NCI-H345 treated with DMSO at 0.1 percent for 48 hours (cell line): ENCODE data around the gene SNRPN.
"Not testable (repeated sequence)": the region's sequence is repeated elsewhere in the genome, so short reads cannot be mapped to it uniquely, and the experiment has no call there.

Experiments used
- DNase-seq: peaks from one replicate; lab custom pipeline; 2025; ENCODE audit not compliant: unreplicated experiment; lab: John Stamatoyannopoulos, UW

The SNRPN gene

GRCh38 chr15:24954783-24955530, at the start of gene SNRPN, which contains the start of gene SNURF:
Gene SNRPN, plus strand, starts transcription at chr15:24954987. Its CDS starts 19,467 bp downstream, at chr15:24974454.
Gene SNURF, plus strand, starts transcription at chr15:24954987. Its CDS starts 62 bp downstream, at chr15:24955049.
- DNase-seq, result no peak

GRCh38 chr15:24916305-24917009, 38.3 kb upstream of the SNRPN start:
- DNase-seq, result no peak

GRCh38 chr15:24917431-24917830, 37.4 kb upstream of the SNRPN start:
- DNase-seq, result no peak

- no peak for DNase-seq
Measured at GRCh38 chr15:24919446-24919845, 35.3 kb upstream of the SNRPN start.

- not testable (repeated sequence) for DNase-seq
Measured at GRCh38 chr15:24922781-24923180, 32.0 kb upstream of the SNRPN start.

- DNase-seq, result no peak
Measured at GRCh38 chr15:24924153-24924552, 30.6 kb upstream of the SNRPN start.

GRCh38 chr15:24924621-24925020, 30.2 kb upstream of the SNRPN start:
- DNase-seq, result no peak

GRCh38 chr15:24931874-24932732, 22.7 kb upstream of the SNRPN start:
- not testable (repeated sequence) for DNase-seq

GRCh38 chr15:24933716-24934115, 21.1 kb upstream of the SNRPN start:
- no peak for DNase-seq

- DNase-seq, result not testable (repeated sequence)
Measured at GRCh38 chr15:24938224-24938623, 16.6 kb upstream of the SNRPN start.

GRCh38 chr15:24940236-24940635, 14.6 kb upstream of the SNRPN start:
- no peak for DNase-seq

GRCh38 chr15:24943361-24943760, 11.4 kb upstream of the SNRPN start:
- DNase-seq, result no peak

GRCh38 chr15:24944954-24945353, 9.8 kb upstream of the SNRPN start:
- DNase-seq, result no peak

- no peak for DNase-seq
Measured at GRCh38 chr15:24945711-24946110, 9.1 kb upstream of the SNRPN start.

GRCh38 chr15:24948495-24948894, 6.3 kb upstream of the SNRPN start:
- DNase-seq, result no peak

GRCh38 chr15:24955531-24955921, 739 bp downstream of the SNRPN start:
- DNase-seq, result no peak

GRCh38 chr15:24956111-24956838, 1.5 kb downstream of the SNRPN start:
- DNase-seq, result no peak

- no peak for DNase-seq
Measured at GRCh38 chr15:24957691-24958090, 2.9 kb downstream of the SNRPN start.

- no peak for DNase-seq
Measured at GRCh38 chr15:24961967-24962366, 7.2 kb downstream of the SNRPN start.

GRCh38 chr15:24962880-24963279, 8.1 kb downstream of the SNRPN start:
- DNase-seq, result no peak
